Activated naive CD4-positive, alpha-beta T cell treated with anti-CD3 and anti-CD28 coated beads, Interleukin-2, amount 50 U/mL, for 24 hours (primary cell): ENCODE data around the gene SFMBT2.

ENCODE experiments used
- H3K27ac Mint-ChIP-seq: one replicate; pipeline ENCODE4 v1.8.0; 2021; ENCODE audit warnings: mild to moderate bottlenecking, mixed read lengths
- H3K27me3 Mint-ChIP-seq: one replicate; pipeline ENCODE4 v1.8.0; 2021; ENCODE audit warnings: mixed read lengths
- H3K36me3 Mint-ChIP-seq: one replicate; pipeline ENCODE4 v1.8.0; 2021; ENCODE audit warnings: mixed read lengths
- H3K4me1 Mint-ChIP-seq: one replicate; pipeline ENCODE4 v1.8.0; 2021; ENCODE audit warnings: mixed read lengths
- H3K4me3 Mint-ChIP-seq: one replicate; pipeline ENCODE4 v1.8.0; 2021; ENCODE audit warnings: mild to moderate bottlenecking, mixed read lengths
- H3K9me3 Mint-ChIP-seq: one replicate; pipeline ENCODE4 v1.8.0; 2021; ENCODE audit warnings: mixed read lengths

Gene SFMBT2

DNA sequence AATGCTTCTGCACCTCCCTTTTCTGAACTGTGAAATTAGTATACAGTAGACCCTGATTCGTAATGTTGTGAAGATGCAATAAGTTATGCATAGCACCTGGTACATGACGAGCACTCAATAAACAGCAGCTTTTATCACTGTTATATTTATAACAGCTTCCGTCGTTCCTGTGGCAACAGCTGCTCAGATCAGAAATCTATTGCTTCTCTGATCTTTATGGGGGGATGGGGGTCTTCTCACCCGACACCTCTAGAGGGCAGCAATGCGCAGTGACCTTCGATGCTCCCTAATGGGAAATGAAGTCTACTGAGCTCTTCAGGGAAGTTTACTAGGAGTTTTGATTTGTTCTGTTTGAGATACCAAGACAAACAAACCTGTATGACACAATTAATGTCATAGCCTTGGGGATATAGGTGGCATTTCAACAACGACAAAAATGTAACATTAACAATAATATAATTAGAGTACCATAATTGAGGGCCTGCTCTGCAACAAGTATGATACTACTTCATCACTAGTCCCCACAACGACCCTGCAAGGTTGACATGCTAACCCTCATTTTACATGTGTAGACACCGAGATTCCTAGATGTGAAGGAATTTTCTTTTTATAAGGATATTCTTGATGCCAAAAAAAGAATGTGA, 289.6 kb downstream of the SFMBT2 start:
- H3K4me1 Mint-ChIP-seq = peaks cover 6% of the 10 kb centered on the region
- H3K27me3 Mint-ChIP-seq = no peaks in the 10 kb centered on the region
- no peaks in the 10 kb centered on the region for H3K36me3 Mint-ChIP-seq
- H3K27ac Mint-ChIP-seq = peak overlapping the region; percentile 44
- no peaks in the 10 kb centered on the region for H3K9me3 Mint-ChIP-seq
- no peak overlapping the region for H3K4me3 Mint-ChIP-seq

- Mint-ChIP-seq H3K27me3 (no peaks in the 10 kb centered on the region), H3K4me1 (peaks cover 6% of the 10 kb centered on the region), H3K4me3 (no peak overlapping the region), H3K9me3 (no peaks in the 10 kb centered on the region), H3K27ac (no peak overlapping the region), H3K36me3 (no peaks in the 10 kb centered on the region)
Observed at GRCh38 chr10:7119325-7120015, 291.4 kb downstream of the SFMBT2 start.

DNA sequence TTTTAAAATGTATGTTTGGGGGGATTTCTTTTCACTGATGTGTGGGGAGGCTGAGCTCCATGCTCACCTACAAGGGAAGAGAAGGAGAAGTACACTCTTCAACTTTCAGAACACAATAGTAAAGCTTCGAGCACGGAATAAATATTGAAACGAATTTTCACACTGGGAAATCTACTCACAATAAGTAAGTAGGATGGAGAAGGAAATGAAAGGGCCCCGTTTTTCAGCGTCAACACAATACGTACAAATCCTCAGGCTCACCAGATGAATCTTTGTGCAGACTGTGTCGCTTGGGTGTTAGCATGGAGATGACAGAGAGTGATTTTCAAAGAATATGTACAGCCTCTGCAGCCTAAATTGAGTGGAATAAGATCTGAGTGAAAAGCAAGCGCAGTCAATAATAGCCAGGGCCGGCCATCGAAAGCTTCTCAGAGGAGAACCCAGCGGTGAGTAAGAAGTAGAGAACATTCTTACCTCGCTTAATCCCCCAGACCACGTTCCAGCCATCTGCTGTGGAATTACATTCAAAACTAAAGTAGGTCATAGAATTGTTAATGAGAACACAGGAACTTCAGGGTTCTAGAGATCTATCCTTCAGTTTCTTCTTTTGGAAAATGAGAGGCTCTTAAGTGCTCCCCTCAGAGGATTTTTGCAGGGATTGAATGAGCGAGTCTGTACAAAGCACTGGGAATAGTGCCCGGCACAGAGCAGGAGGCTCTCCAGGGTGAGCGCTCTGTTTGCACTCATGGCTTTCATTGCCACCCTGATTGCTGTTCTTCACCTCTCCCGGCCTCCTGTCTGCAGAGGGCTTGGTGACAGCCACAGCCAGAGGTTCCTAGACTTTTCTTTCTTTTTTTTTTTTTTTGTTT, 292.8 kb downstream of the SFMBT2 start:
- Mint-ChIP-seq H3K27ac (no peak overlapping the region), H3K4me1 (peaks cover 6% of the 10 kb centered on the region), H3K4me3 (no peak overlapping the region), H3K27me3 (no peaks in the 10 kb centered on the region), H3K9me3 (no peaks in the 10 kb centered on the region), H3K36me3 (no peaks in the 10 kb centered on the region)

- Mint-ChIP-seq H3K36me3 (no peaks in the 10 kb centered on the region), H3K27ac (no peak overlapping the region), H3K9me3 (no peaks in the 10 kb centered on the region), H3K4me3 (no peak overlapping the region), H3K27me3 (no peaks in the 10 kb centered on the region), H3K4me1 (peaks cover 6% of the 10 kb centered on the region)
Observed at GRCh38 chr10:7117177-7117799, 293.5 kb downstream of the SFMBT2 start.

- no peaks in the 10 kb centered on the region for H3K9me3 Mint-ChIP-seq
- H3K4me1 Mint-ChIP-seq = peaks cover 6% of the 10 kb centered on the region
Observed at GRCh38 chr10:7111561-7111960, 299.3 kb downstream of the SFMBT2 start.

DNA sequence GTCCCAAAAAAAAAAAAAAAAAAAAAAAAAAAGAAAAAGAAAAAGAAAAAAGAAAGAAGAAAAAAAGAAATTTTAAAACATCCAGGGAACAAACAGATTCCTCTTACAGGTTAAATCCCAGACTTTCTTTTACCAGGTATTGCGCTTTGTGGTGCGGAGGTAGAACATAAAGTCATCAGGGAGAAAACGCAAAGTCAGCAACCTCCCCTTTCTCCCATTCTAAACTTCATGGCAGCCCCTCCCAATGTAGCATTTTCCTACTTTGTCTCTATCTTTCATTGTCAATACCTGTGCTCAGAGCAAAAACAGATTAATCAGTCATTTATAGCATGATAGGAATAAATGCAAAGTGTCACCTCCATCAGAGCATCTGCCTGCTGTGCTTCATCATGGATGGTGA, 299.7 kb downstream of the SFMBT2 start:
- no peaks in the 10 kb centered on the region for H3K36me3 Mint-ChIP-seq
- H3K27me3 Mint-ChIP-seq = no peaks in the 10 kb centered on the region
- no peak overlapping the region for H3K4me3 Mint-ChIP-seq
- peaks cover 6% of the 10 kb centered on the region for H3K4me1 Mint-ChIP-seq
- no peaks in the 10 kb centered on the region for H3K9me3 Mint-ChIP-seq
- H3K27ac Mint-ChIP-seq = no peak overlapping the region

More at GRCh38 chr10:7111561-7111960, 299.3 kb downstream of the SFMBT2 start:
- Mint-ChIP-seq H3K36me3 (no peaks in the 10 kb centered on the region), H3K27me3 (no peaks in the 10 kb centered on the region), H3K27ac (no peak overlapping the region), H3K4me3 (no peak overlapping the region)
